ENCODE measurements around the gene ZNF462.

DNA sequence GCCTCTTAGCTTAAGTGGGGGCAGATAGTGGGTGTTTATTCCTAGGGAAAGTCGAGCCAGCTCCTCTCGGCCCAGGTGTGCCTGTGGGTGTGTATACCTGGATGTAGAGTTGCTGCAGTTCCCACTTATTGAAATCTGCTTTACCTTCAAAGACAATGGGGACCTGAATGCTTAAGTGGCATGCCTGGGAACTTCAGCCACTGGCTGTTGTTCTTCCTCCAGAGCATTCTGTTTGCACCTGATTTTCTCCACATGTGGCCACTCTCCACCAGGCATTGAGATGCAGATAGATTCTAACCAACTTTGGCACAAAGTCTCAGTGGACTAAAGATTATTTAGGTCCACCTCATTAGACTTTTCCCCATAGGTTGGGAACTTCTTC lies 186.8 kb downstream of the ZNF462 start:
- TF ChIP-seq USF1 (IDR thresholded peaks at IDR 0.05) (no peak), EP300 (IDR thresholded peaks at IDR 0.05; ENCODE audit: borderline replicate concordance) (no peak), ZBTB7A (IDR thresholded peaks at IDR 0.05; ENCODE audit: low read depth) (no peak), REST (IDR thresholded peaks at IDR 0.05; ENCODE audit: low read depth) (no peak), RAD21 (IDR thresholded peaks at IDR 0.05; ENCODE audit: low read depth) (no peak), MAX (IDR thresholded peaks at IDR 0.05) (no peak), FOXM1 (IDR thresholded peaks at IDR 0.05; ENCODE audit: borderline replicate concordance, low read depth) (no peak), EGR1 (IDR thresholded peaks at IDR 0.05) (no peak)

Data from Ishikawa (cell line).